ELF-1 (cell line): ENCODE results near the gene ZYX.
A peak's percentile ranks its signal among the peaks of the same experiment; 100 is the strongest.
"Not testable (repeated sequence)": the region's sequence is repeated elsewhere in the genome, so short reads cannot be mapped to it uniquely, and the experiment has no call there.

Experiments
- DNase-seq: peaks from one replicate; pipeline ENCODE4 v3.0.0-alpha.2; 2016; ENCODE audit warnings: low read depth, low spot score

ZYX gene

GRCh38 chr7:143417734-143418383 is 36.7 kb downstream of the ZYX start:
- peak; percentile 29 for DNase-seq

GRCh38 chr7:143418681-143419458 is 37.7 kb downstream of the ZYX start:
- no peak for DNase-seq

GRCh38 chr7:143419880-143420279 is 38.7 kb downstream of the ZYX start:
- DNase-seq, result no peak

- not testable (repeated sequence) for DNase-seq
Observed at GRCh38 chr7:143420624-143421023, 39.5 kb downstream of the ZYX start.

GRCh38 chr7:143422033-143422432 is 40.9 kb downstream of the ZYX start:
- DNase-seq, result no peak

- DNase-seq, result not testable (repeated sequence)
Observed at GRCh38 chr7:143424476-143424875, 43.3 kb downstream of the ZYX start.

- DNase-seq, result no peak
Observed at GRCh38 chr7:143426479-143427142, 45.5 kb downstream of the ZYX start.

- no peak for DNase-seq
Observed at GRCh38 chr7:143429770-143430698, 48.9 kb downstream of the ZYX start.

GRCh38 chr7:143431109-143431508 is 50.0 kb downstream of the ZYX start:
- no peak for DNase-seq

GRCh38 chr7:143433759-143434158 is 52.6 kb downstream of the ZYX start:
- DNase-seq, result no peak

GRCh38 chr7:143434660-143435059 is 53.5 kb downstream of the ZYX start:
- DNase-seq, result no peak

- DNase-seq, result no peak
Observed at GRCh38 chr7:143435266-143435665, 54.1 kb downstream of the ZYX start.

GRCh38 chr7:143436325-143436946 is 55.3 kb downstream of the ZYX start:
- no peak for DNase-seq

GRCh38 chr7:143437578-143437977 is 56.4 kb downstream of the ZYX start:
- DNase-seq, result no peak

GRCh38 chr7:143439866-143440265 is 58.7 kb downstream of the ZYX start:
- DNase-seq, result no peak
